Activated CD4-positive, CD25-positive, alpha-beta regulatory T cell (primary cell): Measurements from ENCODE around the gene SEC24C.

Experiments used
- DNase-seq, 4 experiments: peaks; one replicate each; lab custom pipeline; 2025; lab: John Stamatoyannopoulos, UW

Gene SEC24C

DNA sequence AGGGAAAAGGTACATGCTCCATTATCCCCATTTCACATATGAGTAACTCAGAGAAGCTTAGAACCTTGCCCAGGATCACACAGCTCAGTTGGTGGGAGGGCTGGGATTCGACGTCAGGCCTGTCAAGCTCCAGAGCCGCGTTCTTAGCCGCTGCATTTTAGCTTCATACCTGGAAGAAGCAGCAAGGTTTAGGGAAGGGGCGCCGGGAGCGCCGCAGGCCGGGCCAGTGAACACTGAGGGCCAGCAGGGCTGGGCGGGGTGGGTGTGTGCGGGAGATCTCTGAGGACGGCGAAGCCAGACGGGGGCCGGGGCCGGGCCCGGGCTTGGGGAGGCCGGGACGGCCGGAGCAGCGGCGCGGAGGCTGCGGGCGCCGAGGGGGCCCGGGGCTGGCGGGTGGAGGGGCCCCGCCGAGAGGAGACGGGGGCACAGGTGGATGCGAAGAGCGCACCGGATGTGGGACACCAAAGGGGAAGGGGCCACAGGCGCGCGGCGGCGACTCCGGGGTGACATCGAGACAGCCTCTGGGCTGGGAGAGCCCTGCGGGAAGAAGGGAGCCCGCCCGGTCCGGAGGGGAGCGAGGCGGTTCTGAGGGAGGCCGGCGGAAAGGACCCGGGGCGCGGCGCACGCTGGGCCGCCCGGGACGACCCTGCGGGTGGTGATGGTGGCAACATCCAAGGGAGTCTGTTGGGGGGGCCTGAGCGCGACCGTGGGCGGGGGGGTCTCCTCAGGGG lies 66.7 kb downstream of the SEC24C start:
- DNase-seq = peak in 3 of 4 experiments; percentile 20 to 53 (median 52)

DNA sequence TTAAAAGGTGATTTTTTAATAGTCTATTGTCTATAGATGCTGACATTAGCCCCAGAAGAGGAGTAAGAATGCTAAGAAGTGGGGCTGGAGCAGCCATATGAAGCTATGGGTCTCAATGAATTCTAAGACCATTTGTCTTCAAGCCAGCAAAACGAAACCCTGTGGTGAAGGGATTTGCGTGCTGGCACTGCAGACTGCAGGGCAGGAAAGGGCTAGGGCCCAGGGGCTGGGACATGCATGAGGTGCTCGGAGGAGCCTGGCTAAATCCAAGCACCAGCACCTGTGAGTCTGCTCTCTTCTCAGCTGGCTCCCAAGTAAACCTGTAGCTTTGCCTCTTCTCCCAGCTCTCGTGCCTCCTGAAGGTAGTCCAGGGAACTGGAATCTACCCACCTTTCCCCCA lies 68.5 kb downstream of the SEC24C start:
- DNase-seq = no peak

DNA sequence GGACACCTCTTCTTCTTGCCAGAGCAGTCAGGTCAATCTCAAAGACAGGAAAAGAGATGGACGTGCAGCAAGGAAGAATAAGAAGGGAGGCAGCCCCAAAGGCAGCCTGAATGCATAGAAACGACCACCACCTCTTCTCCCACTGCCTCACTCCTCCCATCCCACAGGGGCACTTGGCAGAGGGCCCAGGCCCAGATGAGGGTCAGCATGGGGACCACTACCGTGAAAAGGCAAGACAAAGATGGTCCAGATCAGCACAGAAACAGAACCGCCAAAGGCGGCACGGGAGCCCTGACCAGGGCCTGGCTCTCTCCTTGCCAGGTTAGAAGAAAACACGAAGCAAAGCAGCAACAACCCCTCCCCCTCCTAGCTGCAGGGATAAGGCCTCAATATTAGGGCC lies 69.2 kb downstream of the SEC24C start:
- no peak for DNase-seq

DNA sequence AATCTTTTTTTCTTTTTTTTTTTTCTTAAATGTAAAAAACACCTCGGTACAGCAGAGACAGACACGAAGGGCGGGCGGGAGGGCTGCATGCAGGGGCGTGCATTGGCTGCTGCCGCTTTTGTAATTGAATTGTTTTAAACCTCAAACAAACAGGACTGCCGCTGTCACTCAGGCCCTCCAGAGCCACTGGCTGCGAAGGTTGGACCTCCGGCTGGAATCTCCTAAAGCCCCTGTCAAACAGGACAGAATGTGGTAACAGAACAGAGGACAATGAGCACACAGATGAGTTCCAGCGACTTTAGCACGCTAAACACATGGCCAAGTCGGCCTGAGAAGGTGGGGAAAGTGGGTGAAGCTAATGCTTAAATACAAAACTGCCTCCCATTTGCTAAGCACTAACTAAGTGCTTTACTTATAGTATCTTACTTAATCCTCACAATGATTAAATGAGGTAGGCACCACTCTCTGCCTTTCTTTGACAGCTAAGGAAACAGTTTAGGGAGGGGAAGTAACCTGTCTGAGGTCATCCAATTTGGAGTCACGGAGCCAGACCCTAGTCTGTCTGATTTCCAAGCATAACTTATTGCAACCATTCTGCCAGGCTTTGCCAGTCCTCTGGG lies 70.2 kb downstream of the SEC24C start:
- no peak for DNase-seq

DNA sequence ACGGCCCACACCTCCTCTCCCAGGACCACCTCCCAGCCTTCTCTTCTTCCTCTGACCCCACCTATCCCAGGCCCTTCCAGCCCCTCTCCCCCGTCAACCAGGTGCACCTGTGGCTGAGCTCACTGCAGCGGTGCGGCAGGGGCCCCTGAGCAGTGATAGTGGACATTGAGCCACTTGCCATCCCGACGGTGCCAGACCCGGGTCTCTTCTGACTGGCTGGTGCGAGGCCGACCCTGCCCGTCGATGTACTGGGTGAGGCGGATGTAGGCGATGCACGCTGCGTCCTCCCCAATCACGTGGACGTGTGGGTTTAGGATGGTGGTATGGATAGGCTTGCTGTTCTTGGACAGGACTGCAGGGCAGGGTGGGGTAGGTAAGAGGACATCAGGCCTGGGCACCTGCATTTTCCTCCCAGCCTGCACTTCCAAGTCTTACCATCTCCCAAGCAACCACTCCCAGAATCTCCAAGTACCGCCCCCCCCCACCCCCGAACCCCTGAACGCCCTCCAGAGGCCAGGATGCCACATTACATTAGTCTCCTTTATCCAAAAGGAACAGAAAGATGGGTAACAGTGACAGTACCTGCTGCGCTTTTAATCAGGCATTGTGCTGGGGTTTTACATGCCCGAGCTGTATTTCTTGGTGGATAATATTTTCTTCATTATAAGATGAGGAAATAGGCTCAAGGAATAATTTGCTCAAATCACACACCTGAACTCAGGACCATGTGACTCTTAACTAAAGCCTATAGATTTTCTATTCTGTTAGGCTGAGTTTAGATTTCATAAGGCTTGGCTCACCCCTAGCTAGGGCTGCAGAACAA lies 70.9 kb downstream of the SEC24C start:
- no peak for DNase-seq

DNA sequence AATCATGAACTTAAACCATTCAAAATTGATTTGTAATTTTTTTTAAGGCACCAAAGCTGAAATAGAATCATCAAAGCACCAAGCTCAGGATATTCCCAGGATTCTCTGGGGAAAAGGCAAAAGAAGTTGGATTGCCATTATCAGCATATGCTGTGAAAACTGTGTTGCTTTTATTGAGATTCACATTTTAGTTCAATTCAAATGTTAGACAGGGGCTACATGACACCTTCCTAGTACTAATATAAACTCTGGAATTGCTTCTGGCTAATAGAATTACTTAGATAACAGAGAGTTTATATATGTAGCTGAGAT lies 71.5 kb downstream of the SEC24C start:
- DNase-seq = no peak

DNA sequence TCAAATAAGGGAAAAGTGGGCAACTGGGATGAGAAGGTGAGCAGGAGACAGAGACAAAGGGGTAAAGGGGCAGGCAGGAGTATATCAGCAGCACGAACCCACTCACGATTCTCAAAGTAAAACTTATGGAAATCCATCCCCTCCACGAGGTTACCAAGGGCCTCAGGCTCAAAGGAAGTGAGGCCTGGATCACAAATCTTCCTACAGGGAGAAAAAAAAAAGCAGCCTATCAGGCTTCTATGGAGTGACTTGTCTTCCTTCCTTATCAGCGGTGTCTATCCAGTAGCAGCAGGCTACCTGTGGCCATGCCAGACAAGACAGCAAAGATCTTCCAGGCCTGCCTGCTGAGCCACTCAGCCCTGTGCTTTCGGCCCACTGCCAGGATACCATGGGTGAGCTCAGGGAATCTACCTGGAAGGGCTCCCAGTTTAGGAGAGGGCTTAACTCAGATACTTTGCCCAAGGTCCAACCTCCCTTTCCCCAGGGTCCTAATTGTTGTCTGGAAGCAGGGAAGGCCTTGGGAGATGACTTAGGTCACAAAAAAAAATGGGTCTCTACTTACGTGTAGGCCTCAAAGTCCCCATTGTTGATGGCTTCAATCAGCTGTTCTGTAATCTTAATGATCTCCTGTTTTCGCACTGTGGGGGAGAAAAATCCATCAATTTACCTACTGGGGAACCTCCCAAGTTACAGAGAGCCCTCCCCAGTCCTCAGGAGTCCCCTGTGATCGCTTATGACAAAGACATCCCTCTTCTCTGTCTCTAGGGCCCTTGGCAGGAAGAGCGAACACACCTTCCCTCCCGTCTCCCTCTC lies 73.0 kb downstream of the SEC24C start:
- no peak for DNase-seq

DNA sequence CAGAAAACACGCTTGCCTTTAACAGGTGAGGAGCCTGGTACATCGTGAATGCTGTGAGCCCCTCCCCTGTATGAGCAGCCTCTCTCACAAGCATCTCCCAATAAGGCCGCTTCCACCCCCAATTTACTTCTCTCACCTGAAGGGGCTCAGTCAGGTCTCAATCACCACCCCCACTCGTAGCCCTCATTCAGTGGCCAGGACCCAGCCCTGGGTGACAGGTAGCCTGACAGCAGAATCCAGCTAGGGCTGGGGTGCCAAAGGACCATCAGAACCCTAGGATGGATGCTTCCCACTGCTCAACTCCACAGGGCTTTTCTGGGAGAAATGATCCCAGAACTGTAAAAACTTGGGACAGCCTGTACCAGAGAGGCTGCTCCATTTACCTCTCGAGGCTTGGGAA lies 73.7 kb downstream of the SEC24C start:
- no peak for DNase-seq

DNA sequence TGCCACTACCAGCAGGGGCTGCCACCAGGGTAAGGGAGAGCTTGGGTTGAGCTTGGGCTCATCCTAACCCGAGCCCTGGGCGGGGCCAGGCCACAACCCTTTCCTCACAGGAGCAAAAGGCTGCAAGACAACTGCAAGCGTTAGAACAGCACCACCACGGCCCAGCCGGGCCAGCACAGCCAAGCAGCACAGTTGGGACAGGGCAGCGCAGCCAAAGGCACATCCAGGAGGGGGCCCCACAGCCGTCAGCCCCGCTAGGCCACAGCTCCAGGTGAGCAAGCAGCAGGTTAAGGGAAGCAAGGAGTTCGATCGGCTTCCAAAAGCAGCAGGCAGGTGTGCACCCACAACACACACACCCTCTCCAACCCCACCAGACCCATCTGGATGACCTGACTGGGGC lies 74.2 kb downstream of the SEC24C start:
- no peak for DNase-seq

DNA sequence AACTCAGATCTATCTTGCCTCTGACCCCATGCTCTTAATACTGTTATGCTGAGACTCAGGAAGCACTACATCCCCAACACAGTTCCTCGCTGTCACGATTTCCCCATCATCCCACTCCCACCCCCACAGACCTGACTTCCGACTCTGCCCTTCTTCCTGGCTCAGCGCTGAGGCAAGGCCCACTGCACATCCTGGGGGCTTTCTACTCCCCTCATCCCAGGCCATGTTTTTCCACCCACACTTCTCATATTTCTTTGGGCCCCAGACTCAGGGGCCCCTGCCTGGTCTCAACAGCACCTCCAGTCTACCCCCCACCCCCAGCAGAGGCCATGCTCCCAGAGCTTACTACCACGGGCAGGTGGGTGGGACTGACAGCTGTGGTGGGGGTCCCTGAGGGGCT lies 74.9 kb downstream of the SEC24C start:
- no peak for DNase-seq

DNA sequence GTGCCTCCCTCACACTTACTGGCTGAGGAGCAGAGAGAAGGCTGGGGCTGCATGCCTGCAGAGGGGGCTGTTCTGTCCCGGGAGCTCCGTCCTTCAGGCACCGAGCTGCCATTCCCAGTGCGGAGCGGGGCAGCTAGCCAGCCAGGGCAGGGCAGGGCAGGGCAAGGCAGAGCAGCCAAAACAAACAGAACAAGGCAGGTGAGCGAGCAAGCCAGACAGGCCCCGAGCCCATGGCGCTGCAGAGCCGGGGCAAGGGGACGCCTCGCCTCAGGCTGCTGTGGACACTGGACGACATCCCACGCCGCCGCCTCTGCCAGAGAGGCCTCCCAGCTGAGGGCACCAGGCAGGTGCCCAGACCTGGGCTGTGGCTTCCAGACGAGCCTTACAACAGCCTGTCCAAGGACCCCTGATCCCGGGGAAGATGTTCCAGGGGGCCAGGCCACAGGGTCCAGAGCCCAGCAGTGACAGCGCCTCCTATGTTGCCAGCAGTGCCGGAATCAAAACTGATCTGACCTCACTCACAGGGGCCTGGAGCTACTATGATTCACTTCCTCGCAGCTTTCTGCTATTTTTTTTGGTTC lies 75.4 kb downstream of the SEC24C start:
- no peak for DNase-seq
